ENCODE results near the gene ZNF609. TPM values are rescaled to one million over a fixed set of nuclear protein-coding genes. Genes with fewer than 3 reads are reported as not detected.
A peak's percentile ranks its signal among the peaks of the same experiment; 100 is the strongest.

Gene ZNF609
- total RNA-seq, 3 donors from 2014 or later (not counting 1 experiment from before 2014, with no cell fraction given) = 40.3 to 59.7 (median 55.3) TPM

- H3K4me1 Mint-ChIP-seq = peaks cover 42 to 46% of the 10 kb centered on the region in 2 donors
Measured at GRCh38 chr15:64507293-64507802, 47.0 kb downstream of the ZNF609 start.

GRCh38 chr15:64507845-64508244 lies 47.5 kb downstream of the ZNF609 start:
- peak overlapping the region; percentile 73 to 78 for H3K27ac Mint-ChIP-seq
- no peak for ATAC-seq
- H3K36me3 Mint-ChIP-seq = no peaks in the 10 kb centered on the region
- DNase-seq = no peak
- Histone ChIP-seq H3K4me1 (ENCODE audit: control insufficient read depth, insufficient read depth, low read length) (peaks cover 16% of the 10 kb centered on the region), H3K36me3 (ENCODE audit: control insufficient read depth, insufficient read depth, low read length) (peaks cover 3% of the 10 kb centered on the region), H3K9me3 (ENCODE audit: control insufficient read depth, insufficient read depth, low read length) (no peaks in the 10 kb centered on the region), H3K4me3 (ENCODE audit: low read length) (no peak overlapping the region), H3K27ac (ENCODE audit: low read length) (no peak overlapping the region), H3K27me3 (ENCODE audit: control insufficient read depth, insufficient read depth, low read length) (no peaks in the 10 kb centered on the region)
- H3K4me1 Mint-ChIP-seq = peaks cover 37 to 41% of the 10 kb centered on the region in 2 donors
- intact Hi-C loops (cut with micrococcal nuclease) = no loop called here
- no peaks in the 10 kb centered on the region for H3K27me3 Mint-ChIP-seq (ENCODE audit: low read depth in 2 of 2)
- no peak overlapping the region for H3K4me3 Mint-ChIP-seq
- WGBS (ENCODE audit: insufficient coverage) = 43% methylated on average over 2 of the region's 2 CpGs
- no peaks in the 10 kb centered on the region for H3K9me3 Mint-ChIP-seq
- no peak for TF ChIP-seq CTCF (IDR thresholded peaks at IDR 0.05)

More at GRCh38 chr15:64507293-64507802, 47.0 kb downstream of the ZNF609 start:
- DNase-seq = peak in 1 of 2 donors; percentile 49
- Histone ChIP-seq H3K4me3 (ENCODE audit: low read length) (no peak overlapping the region), H3K27me3 (ENCODE audit: control insufficient read depth, insufficient read depth, low read length) (no peaks in the 10 kb centered on the region), H3K9me3 (ENCODE audit: control insufficient read depth, insufficient read depth, low read length) (no peaks in the 10 kb centered on the region), H3K27ac (ENCODE audit: low read length) (no peak overlapping the region), H3K4me1 (ENCODE audit: control insufficient read depth, insufficient read depth, low read length) (peaks cover 20% of the 10 kb centered on the region), H3K36me3 (ENCODE audit: control insufficient read depth, insufficient read depth, low read length) (peaks cover 3% of the 10 kb centered on the region)
- no peaks in the 10 kb centered on the region for H3K27me3 Mint-ChIP-seq (ENCODE audit: low read depth in 2 of 2)
- no peaks in the 10 kb centered on the region for H3K9me3 Mint-ChIP-seq
- H3K27ac Mint-ChIP-seq = peak overlapping the region; percentile 73 to 78
- peak; percentile 54 to 86 (median 72) for ATAC-seq
- no peak overlapping the region for H3K4me3 Mint-ChIP-seq
- intact Hi-C loops (cut with micrococcal nuclease) = no loop called here
- TF ChIP-seq CTCF (IDR thresholded peaks at IDR 0.05) = no peak
- no peaks in the 10 kb centered on the region for H3K36me3 Mint-ChIP-seq
- WGBS (ENCODE audit: insufficient coverage) = 22% methylated on average over 3 of the region's 3 CpGs

GRCh38 chr15:64513823-64514222 lies 53.4 kb downstream of the ZNF609 start:
- no peaks in the 10 kb centered on the region for H3K9me3 ChIP-seq (ENCODE audit: control insufficient read depth, insufficient read depth, low read length)
- H3K27ac Mint-ChIP-seq = peak overlapping the region; percentile 58 to 75
- no peaks in the 10 kb centered on the region for H3K36me3 ChIP-seq (ENCODE audit: control insufficient read depth, insufficient read depth, low read length)
- no peaks in the 10 kb centered on the region for H3K9me3 Mint-ChIP-seq
- no peak overlapping the region for H3K4me3 Mint-ChIP-seq
- intact Hi-C loops (cut with micrococcal nuclease) = no loop called here
- peaks cover 5% of the 10 kb centered on the region for H3K4me1 ChIP-seq (ENCODE audit: control insufficient read depth, insufficient read depth, low read length)
- DNase-seq = no peak
- TF ChIP-seq CTCF (IDR thresholded peaks at IDR 0.05) = no peak
- peaks cover 32 to 34% of the 10 kb centered on the region in 2 donors for H3K4me1 Mint-ChIP-seq
- no peaks in the 10 kb centered on the region for H3K36me3 Mint-ChIP-seq
- H3K4me3 ChIP-seq (ENCODE audit: low read length) = no peak overlapping the region
- no peak overlapping the region for H3K27ac ChIP-seq (ENCODE audit: low read length)
- H3K27me3 Mint-ChIP-seq (ENCODE audit: low read depth in 2 of 2) = no peaks in the 10 kb centered on the region
- WGBS (ENCODE audit: insufficient coverage) = 77% methylated on average over 3 of the region's 3 CpGs
- no peaks in the 10 kb centered on the region for H3K27me3 ChIP-seq (ENCODE audit: control insufficient read depth, insufficient read depth, low read length)
- ATAC-seq = no peak

- intact Hi-C loops (cut with micrococcal nuclease) = no loop called here
- no peak for ATAC-seq
- 100% methylated on average over 2 of the region's 2 CpGs for WGBS (ENCODE audit: insufficient coverage)
- no peak overlapping the region for H3K4me3 ChIP-seq (ENCODE audit: low read length)
- Mint-ChIP-seq H3K9me3 (no peaks in the 10 kb centered on the region), H3K4me3 (no peak overlapping the region), H3K36me3 (no peaks in the 10 kb centered on the region), H3K27ac (no peak overlapping the region), H3K4me1 (peaks cover 25 to 33% of the 10 kb centered on the region in 2 donors), H3K27me3 (ENCODE audit: low read depth in 2 of 2) (no peaks in the 10 kb centered on the region)
- H3K27me3 ChIP-seq (ENCODE audit: control insufficient read depth, insufficient read depth, low read length) = no peaks in the 10 kb centered on the region
- TF ChIP-seq CTCF (IDR thresholded peaks at IDR 0.05) = no peak
- H3K36me3 ChIP-seq (ENCODE audit: control insufficient read depth, insufficient read depth, low read length) = no peaks in the 10 kb centered on the region
- no peak for DNase-seq
- peaks cover 5% of the 10 kb centered on the region for H3K4me1 ChIP-seq (ENCODE audit: control insufficient read depth, insufficient read depth, low read length)
- no peak overlapping the region for H3K27ac ChIP-seq (ENCODE audit: low read length)
- H3K9me3 ChIP-seq (ENCODE audit: control insufficient read depth, insufficient read depth, low read length) = no peaks in the 10 kb centered on the region
Measured at GRCh38 chr15:64515196-64515595, 54.8 kb downstream of the ZNF609 start.
